ENCODE results near the gene GPC3. TPM values are rescaled to one million over a fixed set of nuclear protein-coding genes. Genes with fewer than 3 reads are reported as not detected.

GPC3 gene
- total and polyA plus RNA-seq, 8 donors = 0.46 to 137 (median 4.4) TPM

GRCh38 chrX:133661962-133662839, 323.2 kb downstream of the GPC3 start:
- H3K27ac ChIP-seq = no peak overlapping the region
- no peak overlapping the region for H3K4me3 ChIP-seq
- H3K4me1 ChIP-seq = no peaks in the 10 kb centered on the region
- H3K9me3 ChIP-seq = no peaks in the 10 kb centered on the region
- H3K27me3 ChIP-seq = no peaks in the 10 kb centered on the region
- WGBS, 5 donors = 66 to 86% (median 73%) methylated on average over 3 of the region's 3 CpGs
- H3K36me3 ChIP-seq = no peaks in the 10 kb centered on the region
- TF ChIP-seq POLR2AphosphoS5 (IDR thresholded peaks at IDR 0.05) (no peak), EP300 (IDR thresholded peaks at IDR 0.05) (no peak), POLR2A (IDR thresholded peaks at IDR 0.05) (no peak), CTCF (IDR thresholded peaks at IDR 0.05) (no peak)
- intact Hi-C loops (cut with DNase I; ENCODE audit: low total_unique reads) = no loop called here
- DNase-seq = no peak

- H3K9me3 ChIP-seq = no peaks in the 10 kb centered on the region
- intact Hi-C loops (cut with DNase I; ENCODE audit: low total_unique reads) = no loop called here
- H3K27ac ChIP-seq = no peak overlapping the region
These were observed 325.1 kb downstream of the GPC3 start for GRCh38 chrX:133660281-133660680.

GRCh38 chrX:133658293-133658911, 327.0 kb downstream of the GPC3 start:
- H3K4me1 ChIP-seq = no peaks in the 10 kb centered on the region
- intact Hi-C loops (cut with DNase I; ENCODE audit: low total_unique reads) = no loop called here
- no peak overlapping the region for H3K27ac ChIP-seq
- no peak overlapping the region for H3K4me3 ChIP-seq
- no peaks in the 10 kb centered on the region for H3K36me3 ChIP-seq
- 43 to 78% (median 55%) methylated on average over 3 of the region's 3 CpGs for WGBS, 5 donors
- TF ChIP-seq EP300 (IDR thresholded peaks at IDR 0.05) (no peak), CTCF (IDR thresholded peaks at IDR 0.05) (no peak), POLR2A (IDR thresholded peaks at IDR 0.05) (no peak), POLR2AphosphoS5 (IDR thresholded peaks at IDR 0.05) (no peak)
- H3K9me3 ChIP-seq = no peaks in the 10 kb centered on the region
- no peak for DNase-seq
- H3K27me3 ChIP-seq = no peaks in the 10 kb centered on the region

More at GRCh38 chrX:133660281-133660680, 325.1 kb downstream of the GPC3 start:
- Histone ChIP-seq H3K4me1 (no peaks in the 10 kb centered on the region), H3K36me3 (no peaks in the 10 kb centered on the region), H3K27me3 (no peaks in the 10 kb centered on the region), H3K4me3 (no peak overlapping the region)
- DNase-seq = no peak
- TF ChIP-seq POLR2AphosphoS5 (IDR thresholded peaks at IDR 0.05) (no peak), POLR2A (IDR thresholded peaks at IDR 0.05) (no peak), EP300 (IDR thresholded peaks at IDR 0.05) (no peak), CTCF (IDR thresholded peaks at IDR 0.05) (no peak)

GRCh38 chrX:133655275-133656265, 329.8 kb downstream of the GPC3 start:
- H3K36me3 ChIP-seq = no peaks in the 10 kb centered on the region
- no peak overlapping the region for H3K4me3 ChIP-seq
- no peaks in the 10 kb centered on the region for H3K9me3 ChIP-seq
- 26 to 49% (median 46%) methylated on average over 2 of the region's 2 CpGs for WGBS, 5 donors
- intact Hi-C loops (cut with DNase I; ENCODE audit: low total_unique reads) = no loop called here
- no peaks in the 10 kb centered on the region for H3K27me3 ChIP-seq
- no peaks in the 10 kb centered on the region for H3K4me1 ChIP-seq
- TF ChIP-seq POLR2AphosphoS5 (IDR thresholded peaks at IDR 0.05) (no peak), POLR2A (IDR thresholded peaks at IDR 0.05) (no peak), CTCF (IDR thresholded peaks at IDR 0.05) (no peak), EP300 (IDR thresholded peaks at IDR 0.05) (no peak)
- no peak for DNase-seq
- H3K27ac ChIP-seq = no peak overlapping the region

All from stomach (tissue), 9 donors.